ENCODE data around the gene SUCLG2.

DNA sequence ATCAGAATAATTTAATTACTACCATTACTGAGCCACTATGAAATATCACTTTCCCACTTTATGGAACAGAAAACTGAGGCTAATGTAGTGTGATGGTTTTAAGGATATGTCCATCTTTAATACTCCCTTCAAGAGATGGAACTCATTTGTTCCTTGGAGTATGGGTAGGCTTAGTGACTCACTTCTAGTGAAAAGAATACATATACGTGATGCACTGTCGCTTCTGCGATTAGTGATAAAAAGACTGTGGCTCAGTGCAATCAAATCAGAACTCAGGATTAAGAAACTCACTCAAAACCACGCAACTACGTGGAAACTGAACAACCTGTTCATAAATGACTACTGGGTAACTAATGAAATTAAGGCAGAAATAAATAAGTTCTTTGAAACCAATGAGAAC is 216.6 kb downstream of the SUCLG2 start:
- TF ChIP-seq CTCF (IDR thresholded peaks at IDR 0.05) (no peak), POLR2A (IDR thresholded peaks at IDR 0.05) (no peak)
